ENCODE results near the gene KLK8.
"Not testable (repeated sequence)": the region's sequence is repeated elsewhere in the genome, so short reads cannot be mapped to it uniquely, and the experiment has no call there.

DNA sequence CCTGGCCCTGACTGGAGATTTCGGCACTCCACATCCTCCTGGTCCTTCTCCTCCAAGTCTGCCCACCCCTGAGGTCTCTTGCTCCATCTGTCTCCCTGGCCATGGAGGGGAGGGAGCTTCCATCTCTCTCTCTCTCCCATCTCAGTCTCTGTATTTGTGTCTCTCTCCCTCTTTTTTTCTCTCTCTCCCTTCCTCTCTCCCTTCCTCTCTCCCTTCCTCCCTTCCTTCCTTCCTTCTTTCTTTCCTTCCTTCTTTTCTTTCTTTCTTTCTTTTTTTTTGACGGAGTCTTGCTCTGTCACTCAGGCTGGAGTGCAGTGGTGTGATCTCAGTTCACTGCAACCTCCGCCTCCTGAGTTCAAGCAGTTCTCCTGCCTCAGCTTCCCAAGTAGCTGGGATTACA, 31.6 kb downstream of the KLK8 start:
- not testable (repeated sequence) for TF ChIP-seq CTCF (conservative IDR thresholded peaks at IDR 0.05); EZH2 (IDR thresholded peaks at IDR 0.05; ENCODE audit: low read depth)
